Esophagus muscularis mucosa (tissue), 3 donors: ENCODE results near the gene UGT1A1.

Experiments used
- POLR2A ChIP-seq: fragments of 450-650 bp; IDR thresholded peaks from one replicate; pipeline ENCODE4 v1.6.1; 2017; ENCODE audit warnings: antibody characterized with exemption, moderate library complexity, mild to moderate bottlenecking, low read depth
- POLR2AphosphoS5 ChIP-seq, 2 donors: sonication (generic); formaldehyde crosslinking; IDR thresholded peaks; one replicate each; pipeline ENCODE4 v1.6.1; 2017; ENCODE audit warnings: antibody characterized with exemption in 2 of 2
- TF ChIP-seq, protein P1 (sequence below), 3 experiments: fragments of 200-600 bp in 2 of 3; fragments of 450-650 bp in 1 of 3; sonication (generic) in 2 of 3; IDR thresholded peaks; one replicate each; pipeline ENCODE4 v1.5.1; 2017 to 2019; ENCODE audit warnings: antibody characterized with exemption in 3 of 3, mild to moderate bottlenecking in 2 of 3, moderate library complexity in 1 of 3

DNA sequence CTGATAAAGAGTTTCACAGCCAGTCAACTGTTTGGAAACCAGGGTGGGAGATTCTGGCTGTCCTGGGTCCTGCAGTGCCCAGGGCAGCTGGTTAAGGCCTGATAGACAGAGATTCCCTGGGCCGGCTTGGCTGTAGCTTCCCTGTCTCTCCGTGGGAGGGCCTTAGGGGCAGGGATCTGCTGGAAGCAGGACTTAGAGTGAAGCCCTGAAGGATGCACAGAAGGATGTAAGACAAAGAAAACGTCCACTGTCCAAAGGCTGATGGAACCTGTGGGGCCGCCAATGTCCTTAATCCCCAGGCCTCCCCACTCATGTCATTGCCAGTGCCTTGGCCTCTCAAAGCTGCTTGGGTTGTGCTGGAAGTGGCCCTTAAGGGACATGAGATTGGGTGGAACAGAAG, 51.0 kb downstream of the UGT1A1 start:
- TF ChIP-seq, protein P1, sequence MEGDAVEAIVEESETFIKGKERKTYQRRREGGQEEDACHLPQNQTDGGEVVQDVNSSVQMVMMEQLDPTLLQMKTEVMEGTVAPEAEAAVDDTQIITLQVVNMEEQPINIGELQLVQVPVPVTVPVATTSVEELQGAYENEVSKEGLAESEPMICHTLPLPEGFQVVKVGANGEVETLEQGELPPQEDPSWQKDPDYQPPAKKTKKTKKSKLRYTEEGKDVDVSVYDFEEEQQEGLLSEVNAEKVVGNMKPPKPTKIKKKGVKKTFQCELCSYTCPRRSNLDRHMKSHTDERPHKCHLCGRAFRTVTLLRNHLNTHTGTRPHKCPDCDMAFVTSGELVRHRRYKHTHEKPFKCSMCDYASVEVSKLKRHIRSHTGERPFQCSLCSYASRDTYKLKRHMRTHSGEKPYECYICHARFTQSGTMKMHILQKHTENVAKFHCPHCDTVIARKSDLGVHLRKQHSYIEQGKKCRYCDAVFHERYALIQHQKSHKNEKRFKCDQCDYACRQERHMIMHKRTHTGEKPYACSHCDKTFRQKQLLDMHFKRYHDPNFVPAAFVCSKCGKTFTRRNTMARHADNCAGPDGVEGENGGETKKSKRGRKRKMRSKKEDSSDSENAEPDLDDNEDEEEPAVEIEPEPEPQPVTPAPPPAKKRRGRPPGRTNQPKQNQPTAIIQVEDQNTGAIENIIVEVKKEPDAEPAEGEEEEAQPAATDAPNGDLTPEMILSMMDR (IDR thresholded peaks at IDR 0.05) = no peak
- TF ChIP-seq POLR2A (no peak), POLR2AphosphoS5 (IDR thresholded peaks at IDR 0.05) (no peak)
